Fibroblast of mammary gland (primary cell): Measurements from ENCODE around the gene MON1A.

Experiments used
- DNase-seq: peaks from one replicate; pipeline ENCODE4 v3.0.0-alpha.2; 2010; ENCODE audit warnings: low read depth
- H3K4me3 ChIP-seq: 2 replicates; pipeline ENCODE4 v1.5.1; 2011; ENCODE audit warnings: low read depth, mild to moderate bottlenecking, low read length, moderate library complexity; ENCODE audit not compliant: control insufficient read depth
- TF ChIP-seq, protein P1 (sequence below): conservative IDR thresholded peaks from 2 replicates; pipeline ENCODE4 v1.5.1; 2011; ENCODE audit warnings: low read depth, low read length, inconsistent platforms; ENCODE audit not compliant: control insufficient read depth, insufficient read depth

MON1A gene

GRCh38 chr3:49868862-49869466 lies 60.6 kb downstream of the MON1A start:
- no peak overlapping the region for H3K4me3 ChIP-seq
- TF ChIP-seq, protein P1, sequence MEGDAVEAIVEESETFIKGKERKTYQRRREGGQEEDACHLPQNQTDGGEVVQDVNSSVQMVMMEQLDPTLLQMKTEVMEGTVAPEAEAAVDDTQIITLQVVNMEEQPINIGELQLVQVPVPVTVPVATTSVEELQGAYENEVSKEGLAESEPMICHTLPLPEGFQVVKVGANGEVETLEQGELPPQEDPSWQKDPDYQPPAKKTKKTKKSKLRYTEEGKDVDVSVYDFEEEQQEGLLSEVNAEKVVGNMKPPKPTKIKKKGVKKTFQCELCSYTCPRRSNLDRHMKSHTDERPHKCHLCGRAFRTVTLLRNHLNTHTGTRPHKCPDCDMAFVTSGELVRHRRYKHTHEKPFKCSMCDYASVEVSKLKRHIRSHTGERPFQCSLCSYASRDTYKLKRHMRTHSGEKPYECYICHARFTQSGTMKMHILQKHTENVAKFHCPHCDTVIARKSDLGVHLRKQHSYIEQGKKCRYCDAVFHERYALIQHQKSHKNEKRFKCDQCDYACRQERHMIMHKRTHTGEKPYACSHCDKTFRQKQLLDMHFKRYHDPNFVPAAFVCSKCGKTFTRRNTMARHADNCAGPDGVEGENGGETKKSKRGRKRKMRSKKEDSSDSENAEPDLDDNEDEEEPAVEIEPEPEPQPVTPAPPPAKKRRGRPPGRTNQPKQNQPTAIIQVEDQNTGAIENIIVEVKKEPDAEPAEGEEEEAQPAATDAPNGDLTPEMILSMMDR = no peak
- DNase-seq = no peak

- peak; percentile 41 for DNase-seq
These were observed 61.7 kb downstream of the MON1A start for GRCh38 chr3:49867871-49868321.

GRCh38 chr3:49867400-49867799 lies 62.2 kb downstream of the MON1A start:
- no peak for DNase-seq
- H3K4me3 ChIP-seq = no peak overlapping the region
- TF ChIP-seq, protein P1 = no peak

More at GRCh38 chr3:49867871-49868321, 61.7 kb downstream of the MON1A start:
- TF ChIP-seq, protein P1 = no peak
- no peak overlapping the region for H3K4me3 ChIP-seq

DNA sequence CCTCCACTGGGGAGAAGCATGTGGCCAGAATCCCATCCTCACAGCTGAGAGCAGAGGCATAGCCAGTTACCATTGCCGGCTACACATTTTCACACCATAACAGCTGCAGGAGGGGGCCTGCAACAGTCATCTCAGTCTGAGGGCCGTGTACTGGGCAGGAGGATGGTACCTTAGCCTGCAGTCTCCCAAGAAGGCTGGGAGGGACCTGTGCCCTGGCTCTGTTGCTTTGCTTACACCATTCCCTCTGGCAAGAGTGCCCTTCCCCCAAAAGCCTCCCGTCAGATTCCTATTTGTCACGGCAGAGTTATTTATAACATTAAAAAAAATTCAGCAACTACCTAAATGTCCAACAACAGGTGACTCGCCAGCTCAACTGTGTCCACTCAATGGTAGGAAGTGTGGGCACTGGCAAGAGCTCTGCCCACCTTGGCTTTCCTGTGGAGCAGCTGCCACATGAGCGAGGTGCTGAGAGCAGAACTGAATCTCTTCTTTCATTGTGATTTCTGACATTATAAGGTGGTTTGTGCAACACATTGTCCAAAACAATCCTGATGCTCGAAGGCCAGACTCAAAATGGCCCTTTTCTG lies 64.3 kb downstream of the MON1A start:
- no peak overlapping the region for H3K4me3 ChIP-seq
- TF ChIP-seq, protein P1 = no peak
- DNase-seq = no peak

DNA sequence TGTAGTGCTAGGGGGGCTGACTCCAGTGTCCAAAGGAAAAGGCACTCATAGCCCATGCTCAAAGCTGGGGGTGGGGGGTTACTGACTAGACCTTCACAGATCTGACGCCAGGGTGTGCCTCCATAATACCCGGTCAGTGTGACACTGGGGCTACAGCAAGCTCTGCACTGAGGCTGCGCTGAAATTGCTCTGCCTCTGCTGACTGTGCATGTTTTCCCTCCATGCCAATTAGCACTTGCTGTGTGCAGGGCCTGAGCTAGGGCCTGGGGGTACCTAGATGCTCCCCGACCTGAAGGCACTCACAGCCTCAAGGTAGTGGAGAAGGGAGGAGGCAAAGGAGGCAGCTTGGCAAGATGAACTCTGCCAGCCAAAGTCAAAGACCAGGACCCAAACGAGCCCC lies 65.1 kb downstream of the MON1A start:
- DNase-seq = no peak
- H3K4me3 ChIP-seq = no peak overlapping the region
- TF ChIP-seq, protein P1 = no peak

DNA sequence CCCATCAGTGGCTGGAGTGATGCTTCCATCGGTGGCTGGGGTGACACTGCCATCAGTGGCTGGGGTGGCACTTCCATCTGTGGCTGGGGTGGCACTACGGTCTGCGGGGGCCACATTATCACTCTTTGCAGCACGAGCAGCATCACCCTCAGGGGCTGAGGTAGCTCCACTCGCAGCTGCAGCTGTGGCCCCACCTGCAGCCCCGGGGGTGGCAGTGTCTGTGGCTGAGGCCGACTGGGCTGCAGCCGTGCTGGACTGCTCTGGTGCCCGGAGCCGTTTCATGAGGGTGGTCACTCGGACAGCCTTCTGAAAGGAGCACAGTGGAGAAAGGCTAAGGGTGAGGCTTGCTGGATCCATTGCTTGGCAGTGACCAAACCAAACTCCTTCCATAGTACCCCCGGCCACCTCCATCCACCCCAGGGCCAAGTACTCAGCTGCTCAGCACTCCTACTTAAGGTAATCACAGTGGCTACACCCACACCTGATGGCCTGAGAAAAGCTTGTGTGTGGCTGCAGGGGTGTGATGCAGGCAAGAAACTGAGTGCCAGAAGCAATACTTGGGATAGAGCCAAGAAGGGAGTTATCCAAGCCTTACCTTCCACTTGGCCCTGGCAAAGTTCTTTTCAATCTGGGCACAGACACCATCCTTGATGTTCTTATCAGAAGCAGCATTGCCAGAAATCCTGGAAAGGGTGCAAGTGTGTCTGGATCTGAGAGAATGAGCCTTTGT lies 69.9 kb downstream of the MON1A start:
- no peak for DNase-seq
- no peak overlapping the region for H3K4me3 ChIP-seq
- TF ChIP-seq, protein P1 = no peak
